ENCODE data around the gene CDK5RAP2.

The CDK5RAP2 gene

GRCh38 chr9:120411862-120412424 is 168.0 kb downstream of the CDK5RAP2 start:
- no peak for TF ChIP-seq GATA2 (IDR thresholded peaks at IDR 0.05; ENCODE audit: low read depth, low read length)
- TF ChIP-seq GATA3 (IDR thresholded peaks at IDR 0.05; ENCODE audit: low read depth, low read length): no peak

GRCh38 chr9:120410925-120411501 is 169.0 kb downstream of the CDK5RAP2 start:
- TF ChIP-seq GATA2 (IDR thresholded peaks at IDR 0.05; ENCODE audit: low read depth, low read length) (no peak), GATA3 (IDR thresholded peaks at IDR 0.05; ENCODE audit: low read depth, low read length) (no peak)

GRCh38 chr9:120408680-120409258 is 171.2 kb downstream of the CDK5RAP2 start:
- no peak for TF ChIP-seq GATA2 (IDR thresholded peaks at IDR 0.05; ENCODE audit: low read depth, low read length)
- no peak for TF ChIP-seq GATA3 (IDR thresholded peaks at IDR 0.05; ENCODE audit: low read depth, low read length)

- TF ChIP-seq GATA3 (IDR thresholded peaks at IDR 0.05; ENCODE audit: low read depth, low read length) (no peak), GATA2 (IDR thresholded peaks at IDR 0.05; ENCODE audit: low read depth, low read length) (no peak)
Observed at GRCh38 chr9:120405860-120406259, 174.1 kb downstream of the CDK5RAP2 start.

GRCh38 chr9:120405134-120405533 is 174.8 kb downstream of the CDK5RAP2 start:
- no peak for TF ChIP-seq GATA3 (IDR thresholded peaks at IDR 0.05; ENCODE audit: low read depth, low read length)
- TF ChIP-seq GATA2 (IDR thresholded peaks at IDR 0.05; ENCODE audit: low read depth, low read length): no peak

- TF ChIP-seq GATA3 (IDR thresholded peaks at IDR 0.05; ENCODE audit: low read depth, low read length): no peak
- no peak for TF ChIP-seq GATA2 (IDR thresholded peaks at IDR 0.05; ENCODE audit: low read depth, low read length)
Observed at GRCh38 chr9:120403543-120403856, 176.5 kb downstream of the CDK5RAP2 start.

GRCh38 chr9:120402741-120403542 is 177.0 kb downstream of the CDK5RAP2 start:
- TF ChIP-seq GATA3 (IDR thresholded peaks at IDR 0.05; ENCODE audit: low read depth, low read length) (no peak), GATA2 (IDR thresholded peaks at IDR 0.05; ENCODE audit: low read depth, low read length) (no peak)

- TF ChIP-seq GATA2 (IDR thresholded peaks at IDR 0.05; ENCODE audit: low read depth, low read length): no peak
- no peak for TF ChIP-seq GATA3 (IDR thresholded peaks at IDR 0.05; ENCODE audit: low read depth, low read length)
Observed at GRCh38 chr9:120399940-120400339, 180.0 kb downstream of the CDK5RAP2 start.

- no peak for TF ChIP-seq GATA3 (IDR thresholded peaks at IDR 0.05; ENCODE audit: low read depth, low read length)
- TF ChIP-seq GATA2 (IDR thresholded peaks at IDR 0.05; ENCODE audit: low read depth, low read length): no peak
Observed at GRCh38 chr9:120398286-120398685, 181.7 kb downstream of the CDK5RAP2 start.

GRCh38 chr9:120397453-120397852 is 182.5 kb downstream of the CDK5RAP2 start:
- TF ChIP-seq GATA2 (IDR thresholded peaks at IDR 0.05; ENCODE audit: low read depth, low read length) (no peak), GATA3 (IDR thresholded peaks at IDR 0.05; ENCODE audit: low read depth, low read length) (no peak)

GRCh38 chr9:120396931-120397330 is 183.0 kb downstream of the CDK5RAP2 start:
- TF ChIP-seq GATA3 (IDR thresholded peaks at IDR 0.05; ENCODE audit: low read depth, low read length) (no peak), GATA2 (IDR thresholded peaks at IDR 0.05; ENCODE audit: low read depth, low read length) (no peak)

GRCh38 chr9:120396418-120396817 is 183.5 kb downstream of the CDK5RAP2 start:
- TF ChIP-seq GATA2 (IDR thresholded peaks at IDR 0.05; ENCODE audit: low read depth, low read length) (no peak), GATA3 (IDR thresholded peaks at IDR 0.05; ENCODE audit: low read depth, low read length) (no peak)

GRCh38 chr9:120395376-120395775 is 184.6 kb downstream of the CDK5RAP2 start:
- TF ChIP-seq GATA3 (IDR thresholded peaks at IDR 0.05; ENCODE audit: low read depth, low read length) (no peak), GATA2 (IDR thresholded peaks at IDR 0.05; ENCODE audit: low read depth, low read length) (no peak)

GRCh38 chr9:120394058-120394669 is 185.8 kb downstream of the CDK5RAP2 start:
- TF ChIP-seq GATA3 (IDR thresholded peaks at IDR 0.05; ENCODE audit: low read depth, low read length) (no peak), GATA2 (IDR thresholded peaks at IDR 0.05; ENCODE audit: low read depth, low read length) (no peak)

Measured in SH-SY5Y (cell line).